ENCODE results near the gene OR52N5.

Gene OR52N5

DNA sequence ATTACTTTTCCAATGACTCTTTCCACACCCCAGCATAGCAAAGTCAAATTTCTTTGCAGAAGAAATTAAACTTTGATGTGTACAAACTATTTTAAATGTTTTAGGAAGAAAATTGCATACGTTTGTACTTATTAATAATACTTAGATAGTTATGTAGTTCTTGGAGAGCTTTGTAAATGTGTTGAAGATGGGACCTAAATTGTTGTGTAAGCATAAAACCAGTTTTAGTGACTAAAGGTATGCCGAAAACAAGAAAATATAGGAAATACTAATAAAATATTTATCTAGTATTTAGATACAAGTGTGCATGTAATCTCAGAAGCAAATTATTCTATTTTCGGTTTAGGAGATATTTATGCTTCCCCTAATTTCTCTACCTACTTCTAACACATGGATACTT, 33.3 kb downstream of the OR52N5 start:
- TF ChIP-seq GATA1 (IDR thresholded peaks at IDR 0.05; ENCODE audit: low read depth, low read length), result no peak
- no peak for TF ChIP-seq POLR2A (IDR thresholded peaks at IDR 0.05; ENCODE audit: low read length)
- DNase-seq, result no peak

DNA sequence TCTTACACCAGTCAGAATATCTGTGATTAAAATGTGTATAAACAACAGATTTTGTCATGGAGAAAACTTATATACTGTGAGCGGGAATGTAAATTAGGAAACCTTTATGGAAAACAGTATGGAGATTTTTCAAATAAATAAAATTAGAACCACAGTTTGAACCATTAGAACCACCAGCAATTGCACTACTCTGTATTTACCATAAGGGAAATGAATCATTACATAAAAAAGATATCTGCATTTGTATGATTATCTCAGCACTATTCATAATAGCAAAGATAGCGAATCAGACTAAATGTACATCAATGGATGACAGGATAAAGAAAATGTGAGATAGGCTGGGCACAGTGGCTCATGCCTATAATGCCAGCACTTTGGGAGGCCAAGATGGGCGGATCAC, 36.5 kb downstream of the OR52N5 start:
- TF ChIP-seq POLR2A (IDR thresholded peaks at IDR 0.05; ENCODE audit: low read length) (no peak), GATA1 (IDR thresholded peaks at IDR 0.05; ENCODE audit: low read depth, low read length) (no peak)
- DNase-seq, result no peak

DNA sequence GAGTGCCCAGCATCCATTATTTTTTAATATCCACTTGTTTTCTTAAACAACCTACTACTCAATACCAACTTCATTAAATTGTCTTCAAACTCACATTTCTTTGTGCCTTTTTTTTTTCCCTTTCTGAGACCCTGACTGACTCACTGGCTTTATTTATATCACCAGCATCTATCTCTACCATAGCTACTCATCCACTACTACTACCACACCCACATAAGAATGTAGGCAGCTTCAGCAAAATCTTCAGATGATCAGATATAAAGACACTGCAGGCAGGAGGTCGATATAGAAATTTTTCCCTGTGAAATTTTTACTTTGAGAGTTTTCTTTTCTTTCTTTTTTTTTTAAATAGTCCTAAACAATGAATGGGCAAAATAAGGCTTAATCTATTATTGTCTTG, 44.7 kb downstream of the OR52N5 start:
- TF ChIP-seq POLR2A (IDR thresholded peaks at IDR 0.05; ENCODE audit: low read length) (no peak), GATA1 (IDR thresholded peaks at IDR 0.05; ENCODE audit: low read depth, low read length) (no peak)
- no peak for DNase-seq

DNA sequence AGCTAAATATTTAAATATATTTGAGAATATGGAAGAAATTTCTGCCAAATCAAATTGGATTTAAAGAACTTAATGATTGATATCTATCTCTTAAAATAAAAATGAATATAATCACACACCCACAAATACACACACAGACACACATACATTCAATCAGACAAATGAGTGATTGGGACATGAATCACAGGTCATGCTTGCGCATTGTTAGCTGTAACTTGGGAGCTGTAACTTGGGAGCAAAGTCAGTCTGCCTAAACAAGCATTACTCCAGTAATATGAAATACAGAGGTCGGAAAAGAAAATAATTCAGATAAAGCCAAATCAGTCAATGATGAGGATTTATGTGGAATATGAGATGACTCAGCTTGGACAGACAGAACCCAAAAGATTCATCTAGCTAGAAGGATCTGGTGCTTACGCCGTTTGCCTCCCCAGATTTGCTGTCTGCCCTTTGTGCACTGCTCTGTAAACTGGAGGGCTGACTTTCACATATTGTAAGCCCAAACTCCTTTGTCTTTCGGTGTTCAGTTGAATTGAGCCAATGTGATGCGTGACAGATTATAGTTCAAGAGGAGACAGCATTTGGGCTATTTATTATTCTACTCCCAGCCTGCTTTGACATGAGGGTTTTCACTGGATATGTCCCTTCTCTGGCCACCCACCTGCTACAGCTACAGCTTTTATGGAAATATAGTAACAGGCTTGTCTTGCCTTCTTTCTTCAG, 45.3 kb downstream of the OR52N5 start:
- TF ChIP-seq POLR2A (IDR thresholded peaks at IDR 0.05; ENCODE audit: low read length) (no peak), GATA1 (IDR thresholded peaks at IDR 0.05; ENCODE audit: low read depth, low read length) (no peak)

DNA sequence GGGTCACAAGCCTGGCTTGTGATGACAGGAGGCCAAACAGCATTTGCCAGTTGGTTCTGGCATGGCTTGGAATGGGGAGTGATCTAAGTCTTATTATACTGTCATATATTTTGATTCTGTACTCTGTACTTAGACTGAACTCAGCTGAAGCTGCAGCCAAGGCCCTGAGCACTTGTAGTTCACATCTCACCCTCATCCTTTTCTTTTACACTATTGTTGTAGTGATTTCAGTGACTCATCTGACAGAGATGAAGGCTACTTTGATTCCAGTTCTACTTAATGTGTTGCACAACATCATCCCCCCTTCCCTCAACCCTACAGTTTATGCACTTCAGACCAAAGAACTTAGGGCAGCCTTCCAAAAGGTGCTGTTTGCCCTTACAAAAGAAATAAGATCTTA, 46.1 kb downstream of the OR52N5 start:
- TF ChIP-seq GATA1 (IDR thresholded peaks at IDR 0.05; ENCODE audit: low read depth, low read length) (no peak), POLR2A (IDR thresholded peaks at IDR 0.05; ENCODE audit: low read length) (no peak)
- DNase-seq, result no peak

More for the DNA sequence above, 45.3 kb downstream of the OR52N5 start:
- no peak for DNase-seq

DNA sequence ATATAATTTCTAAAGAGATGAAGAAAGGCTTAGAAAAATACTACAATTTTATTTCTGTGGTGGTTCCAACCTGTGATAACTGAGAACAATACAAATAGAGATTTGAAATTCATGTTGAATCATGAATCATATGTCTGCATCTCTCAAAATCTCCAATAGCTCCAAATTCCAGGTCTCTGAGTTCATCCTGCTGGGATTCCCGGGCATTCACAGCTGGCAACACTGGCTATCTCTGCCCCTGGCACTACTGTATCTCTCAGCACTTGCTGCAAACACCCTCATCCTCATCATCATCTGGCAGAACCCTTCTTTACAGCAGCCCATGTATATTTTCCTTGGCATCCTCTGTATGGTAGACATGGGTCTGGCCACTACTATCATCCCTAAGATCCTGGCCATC, 46.8 kb downstream of the OR52N5 start, which contains the start of gene OR56B1:
Gene OR56B1, plus strand, starts transcription at position 53 of the 400 bp plus-strand sequence. Its CDS starts 69 bp downstream, at position 122.
- DNase-seq, result no peak
- TF ChIP-seq POLR2A (IDR thresholded peaks at IDR 0.05; ENCODE audit: low read length), result no peak
- TF ChIP-seq GATA1 (IDR thresholded peaks at IDR 0.05; ENCODE audit: low read depth, low read length), result no peak

DNA sequence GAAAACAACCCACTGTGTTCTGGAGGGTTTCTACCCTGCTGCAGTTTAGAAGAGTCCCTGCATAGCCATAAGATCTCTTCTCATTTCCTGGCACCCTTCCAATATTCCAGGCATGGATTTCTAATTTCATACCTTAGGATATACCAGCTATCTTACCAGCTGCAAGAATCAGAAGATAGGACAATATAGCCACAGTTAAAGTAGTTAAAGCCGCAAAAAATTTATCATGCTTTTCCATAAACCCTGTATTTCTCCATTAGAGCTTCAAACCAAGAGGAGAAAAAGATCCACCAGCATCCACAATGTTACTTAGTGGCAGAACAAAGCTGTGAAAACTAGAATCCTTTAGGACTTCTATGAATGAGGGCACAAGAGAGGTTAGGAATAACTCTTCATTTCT, 55.5 kb downstream of the OR52N5 start:
- DNase-seq, result no peak
- TF ChIP-seq POLR2A (IDR thresholded peaks at IDR 0.05; ENCODE audit: low read length) (no peak), GATA1 (IDR thresholded peaks at IDR 0.05; ENCODE audit: low read depth, low read length) (no peak)

DNA sequence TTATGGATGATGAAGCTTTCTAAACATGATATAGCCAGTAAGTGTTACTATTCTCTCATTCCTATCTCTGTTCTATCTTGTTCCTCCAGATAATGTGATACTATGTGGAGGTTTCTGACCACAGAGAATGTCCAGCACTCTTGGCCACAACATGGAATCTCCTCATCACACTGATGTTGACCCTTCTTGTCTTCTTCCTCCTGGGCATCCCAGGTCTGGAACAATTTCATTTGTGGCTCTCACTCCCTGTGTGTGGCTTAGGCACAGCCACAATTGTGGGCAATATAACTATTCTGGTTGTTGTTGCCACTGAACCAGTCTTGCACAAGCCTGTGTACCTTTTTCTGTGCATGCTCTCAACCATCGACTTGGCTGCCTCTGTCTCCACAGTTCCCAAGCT, 56.8 kb downstream of the OR52N5 start:
- TF ChIP-seq GATA1 (IDR thresholded peaks at IDR 0.05; ENCODE audit: low read depth, low read length) (no peak), POLR2A (IDR thresholded peaks at IDR 0.05; ENCODE audit: low read length) (no peak)
- no peak for DNase-seq

Measured in erythroblast (primary cell).